ENCODE results near the gene SERTM2. TPM values are rescaled to one million over a fixed set of nuclear protein-coding genes. Genes with fewer than 3 reads are reported as not detected.

The SERTM2 gene
- total RNA-seq (under 1 TPM in 2 of 6 donors, not detected in 4; 0.04 to 0.06 TPM), polyA plus RNA-seq (under 1 TPM in 1 of 2 donors, not detected in 1; 0.02 TPM)

DNA sequence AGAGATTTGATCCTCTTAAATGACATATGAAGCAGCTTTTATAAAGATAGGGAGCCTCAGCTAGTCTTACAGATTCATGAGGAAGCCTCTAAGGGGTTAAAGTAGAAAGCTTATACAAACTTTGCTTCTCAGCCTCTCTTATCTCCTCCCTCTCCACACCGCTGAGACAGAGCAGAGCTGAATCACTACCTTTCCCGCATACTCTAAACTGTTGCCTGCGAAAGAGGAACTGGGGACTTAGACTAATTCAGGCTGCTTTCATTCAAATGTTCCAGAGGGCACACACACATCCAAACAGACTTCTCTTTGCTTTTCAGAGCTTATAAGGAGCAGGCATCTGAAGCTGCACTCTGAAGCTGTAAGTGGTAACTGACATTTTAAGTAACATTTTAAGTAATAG is at the start of gene SERTM2:
SERTM2 (plus strand) TSS at position 169 of the 400 bp plus-strand sequence. CDS start 7,213 bp downstream, outside the sequence.
- DNase-seq (no peak), ATAC-seq (peak in 2 of 4 donors; percentile 50 to 54), FAIRE-seq (peak; percentile 59)
- H3K4me3 ChIP-seq, result no peak within 1 kb of the TSS
- peaks cover 0 to 16% (median 0%) of the 10 kb centered on the region in 4 donors for H3K27me3 ChIP-seq
- no peaks in the 10 kb centered on the region for H3K4me1 ChIP-seq
- WGBS, 2 donors, result 0 to 4% methylated on average over 3 of the region's 3 CpGs
- H3K9me3 ChIP-seq, result no peaks in the 10 kb centered on the region
- TF ChIP-seq, protein P1, sequence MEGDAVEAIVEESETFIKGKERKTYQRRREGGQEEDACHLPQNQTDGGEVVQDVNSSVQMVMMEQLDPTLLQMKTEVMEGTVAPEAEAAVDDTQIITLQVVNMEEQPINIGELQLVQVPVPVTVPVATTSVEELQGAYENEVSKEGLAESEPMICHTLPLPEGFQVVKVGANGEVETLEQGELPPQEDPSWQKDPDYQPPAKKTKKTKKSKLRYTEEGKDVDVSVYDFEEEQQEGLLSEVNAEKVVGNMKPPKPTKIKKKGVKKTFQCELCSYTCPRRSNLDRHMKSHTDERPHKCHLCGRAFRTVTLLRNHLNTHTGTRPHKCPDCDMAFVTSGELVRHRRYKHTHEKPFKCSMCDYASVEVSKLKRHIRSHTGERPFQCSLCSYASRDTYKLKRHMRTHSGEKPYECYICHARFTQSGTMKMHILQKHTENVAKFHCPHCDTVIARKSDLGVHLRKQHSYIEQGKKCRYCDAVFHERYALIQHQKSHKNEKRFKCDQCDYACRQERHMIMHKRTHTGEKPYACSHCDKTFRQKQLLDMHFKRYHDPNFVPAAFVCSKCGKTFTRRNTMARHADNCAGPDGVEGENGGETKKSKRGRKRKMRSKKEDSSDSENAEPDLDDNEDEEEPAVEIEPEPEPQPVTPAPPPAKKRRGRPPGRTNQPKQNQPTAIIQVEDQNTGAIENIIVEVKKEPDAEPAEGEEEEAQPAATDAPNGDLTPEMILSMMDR (IDR thresholded peaks at IDR 0.05), result no peak
- no peaks in the 10 kb centered on the region for H3K36me3 ChIP-seq
- H3K27ac ChIP-seq, result no peak within 1 kb of the TSS
- intact Hi-C loops (cut with DNase I), result no loop called here

DNA sequence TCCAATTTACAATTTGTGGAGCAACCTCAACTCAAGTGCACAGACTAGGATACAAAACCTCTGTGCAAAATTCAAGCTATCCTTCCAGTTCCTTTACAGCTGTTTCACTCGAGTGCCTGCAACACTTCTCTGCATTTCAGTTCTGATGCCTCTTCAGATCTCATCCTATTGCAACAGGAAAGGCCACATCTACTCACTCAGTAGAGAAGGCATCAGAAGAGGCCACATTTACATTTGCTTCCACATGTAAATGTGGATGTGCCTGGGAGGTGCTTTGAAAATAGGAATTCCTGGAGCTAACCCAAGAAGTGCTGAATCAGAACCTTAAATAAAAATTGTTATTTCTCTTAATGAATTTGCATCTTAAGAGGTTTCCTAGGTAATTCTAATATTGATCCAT is 45.8 kb upstream of the SERTM2 start:
- Histone ChIP-seq H3K36me3 (no peaks in the 10 kb centered on the region), H3K4me1 (no peaks in the 10 kb centered on the region), H3K4me3 (no peak overlapping the region), H3K9me3 (no peaks in the 10 kb centered on the region), H3K27me3 (peaks cover 0 to 16% (median 0%) of the 10 kb centered on the region in 4 donors), H3K27ac (no peak overlapping the region)
- ATAC-seq (no peak), DNase-seq (no peak), FAIRE-seq (no peak)
- TF ChIP-seq, protein P1 (IDR thresholded peaks at IDR 0.05), result no peak
- intact Hi-C loops (cut with DNase I), result no loop called here
- WGBS, 2 donors, result 35 to 59% methylated on average over 1 of the region's 1 CpG

DNA sequence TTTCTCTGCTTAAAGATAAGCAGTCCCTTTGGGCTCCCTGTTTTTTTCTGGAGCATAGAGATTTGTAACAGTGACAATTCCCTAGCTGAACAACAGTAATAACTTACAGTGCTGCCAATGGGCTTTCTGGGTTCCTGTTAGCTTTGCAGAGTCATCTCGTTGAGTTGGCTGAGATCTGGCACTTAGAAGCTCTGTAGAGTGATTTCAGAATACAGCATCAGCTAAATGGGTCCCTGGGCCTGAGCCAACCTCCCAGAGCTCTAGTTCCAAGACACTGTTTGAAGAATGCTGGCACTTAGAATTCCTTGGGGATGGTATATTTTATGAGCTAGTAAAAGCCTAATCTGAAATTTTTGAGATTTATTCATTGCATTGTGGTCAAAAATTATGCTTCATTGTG is 43.5 kb upstream of the SERTM2 start:
- WGBS, 2 donors, result 5 to 6% methylated on average over 1 of the region's 1 CpG
- H3K27me3 ChIP-seq, result peaks cover 0 to 6% (median 0%) of the 10 kb centered on the region in 4 donors
- intact Hi-C loops (cut with DNase I), result no loop called here
- TF ChIP-seq, protein P1 (IDR thresholded peaks at IDR 0.05), result no peak
- H3K9me3 ChIP-seq, result no peaks in the 10 kb centered on the region
- FAIRE-seq, result no peak
- ATAC-seq, result peak in 2 of 4 donors; percentile 41 to 42
- no peak for DNase-seq
- no peaks in the 10 kb centered on the region for H3K4me1 ChIP-seq
- no peaks in the 10 kb centered on the region for H3K36me3 ChIP-seq
- H3K27ac ChIP-seq, result no peak overlapping the region
- no peak overlapping the region for H3K4me3 ChIP-seq

DNA sequence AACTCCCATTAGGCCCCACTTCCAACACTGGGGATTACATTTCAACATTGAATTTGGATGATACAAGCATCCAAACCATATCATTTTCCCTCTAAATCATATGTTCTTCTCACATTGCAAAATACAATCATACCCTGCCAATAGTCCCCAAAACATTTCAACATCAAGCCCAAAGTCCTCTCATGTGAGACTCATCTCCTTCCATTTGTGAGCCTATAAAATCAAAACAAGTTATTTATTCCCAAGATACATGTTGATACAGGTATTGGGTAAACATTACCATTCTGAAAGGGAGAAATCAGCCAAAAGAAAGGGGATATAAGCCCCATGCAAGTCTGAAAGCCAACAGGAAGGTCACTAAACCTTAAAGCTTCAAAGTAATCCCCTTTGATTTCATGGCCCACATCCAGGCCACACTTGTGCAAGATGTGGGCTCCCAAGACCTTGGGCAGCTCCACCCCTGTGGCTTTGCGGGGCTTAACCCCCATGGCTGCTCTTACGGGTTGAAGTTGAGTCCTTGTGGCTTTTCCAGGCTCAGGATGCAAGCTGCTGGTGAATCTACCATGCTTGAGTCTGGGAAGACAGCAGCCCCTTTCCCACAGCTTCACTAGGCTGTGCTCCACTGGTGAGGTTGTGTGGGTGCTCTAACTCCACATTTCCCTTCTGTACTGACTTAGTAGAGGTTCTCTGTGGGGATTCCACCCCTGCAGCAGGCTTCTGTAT is 40.6 kb upstream of the SERTM2 start:
- Histone ChIP-seq H3K9me3 (no peaks in the 10 kb centered on the region), H3K36me3 (no peaks in the 10 kb centered on the region), H3K4me3 (no peak overlapping the region), H3K27me3 (no peaks in the 10 kb centered on the region), H3K27ac (no peak overlapping the region), H3K4me1 (no peaks in the 10 kb centered on the region)
- no peak for DNase-seq
- TF ChIP-seq, protein P1 (IDR thresholded peaks at IDR 0.05), result no peak
- FAIRE-seq, result no peak
- WGBS, 2 donors, result 84 to 93% methylated on average over 2 of the region's 2 CpGs
- no peak for ATAC-seq
- intact Hi-C loops (cut with DNase I), result no loop called here

DNA sequence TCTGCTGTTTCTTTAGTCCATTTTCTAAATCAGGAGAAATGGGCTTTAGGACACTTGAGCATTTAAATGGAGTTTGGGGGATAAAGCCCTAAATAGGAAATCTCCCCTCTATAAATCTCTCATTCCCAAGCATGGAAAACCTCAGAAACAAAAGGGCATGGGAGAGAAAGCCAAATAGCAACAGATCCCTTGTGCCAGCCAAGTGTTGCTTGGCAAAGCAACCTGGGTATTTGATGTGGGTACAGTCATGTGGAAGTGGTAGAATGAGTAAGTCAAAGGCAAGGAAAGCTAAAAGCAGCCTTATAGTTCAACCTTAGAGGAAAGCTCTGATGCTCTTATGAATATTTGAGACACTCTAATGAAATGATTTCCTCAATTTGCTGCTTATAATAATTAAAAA is 29.5 kb upstream of the SERTM2 start:
- no peak for FAIRE-seq
- TF ChIP-seq, protein P1 (IDR thresholded peaks at IDR 0.05), result no peak
- Histone ChIP-seq H3K27me3 (peaks cover 0 to 7% (median 3%) of the 10 kb centered on the region in 4 donors), H3K27ac (no peak overlapping the region), H3K9me3 (peaks cover 0 to 4% (median 0%) of the 10 kb centered on the region in 4 donors), H3K4me1 (no peaks in the 10 kb centered on the region), H3K36me3 (no peaks in the 10 kb centered on the region), H3K4me3 (no peak overlapping the region)
- no peak for ATAC-seq
- intact Hi-C loops (cut with DNase I), result no loop called here
- no peak for DNase-seq

Data from pancreas (tissue), 10 donors.